HG03280 (cell line): Measurements from ENCODE around the gene ITGB8.
"Not testable (repeated sequence)": the region's sequence is repeated elsewhere in the genome, so short reads cannot be mapped to it uniquely, and the experiment has no call there.

Experiments used
- ATAC-seq: cut with Tn5 transposase; IDR thresholded peaks from one replicate; pipeline ENCODE4 v1.9.1; 2021; ENCODE audit warnings: mild to moderate bottlenecking, moderate library complexity; ENCODE audit not compliant: unreplicated experiment

Gene ITGB8

GRCh38 chr7:20330239-20330927 lies at the start of gene ITGB8:
Gene ITGB8 (plus strand): TSS chr7:20330900. CDS start chr7:20331807, 907 bp downstream.
- ATAC-seq: peak; percentile 66

- peak; percentile 37 for ATAC-seq
These were observed 47.7 kb upstream of the ITGB8 start for GRCh38 chr7:20282959-20283358.

DNA sequence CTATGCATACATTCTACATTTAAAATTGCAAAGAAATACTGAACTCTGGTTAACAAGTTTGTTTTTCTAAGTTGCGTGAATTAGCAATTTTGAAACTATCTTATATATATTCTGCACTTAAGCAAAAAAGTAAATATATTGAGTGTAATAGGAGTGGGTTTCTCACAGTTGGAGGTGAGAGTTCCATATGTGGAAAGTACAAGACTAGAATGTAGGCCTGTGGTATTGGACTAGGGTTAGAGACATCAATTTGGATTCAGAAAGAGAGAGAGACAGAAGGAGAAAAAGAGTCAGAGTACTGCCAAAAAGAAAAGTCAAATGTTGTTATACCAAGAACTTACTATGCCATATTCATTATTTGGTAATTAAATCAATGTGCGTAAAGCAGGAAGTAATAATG lies 47.3 kb upstream of the ITGB8 start:
- ATAC-seq: peak; percentile 35

GRCh38 chr7:20284003-20284770 lies 46.5 kb upstream of the ITGB8 start:
- peak; percentile 58 for ATAC-seq

DNA sequence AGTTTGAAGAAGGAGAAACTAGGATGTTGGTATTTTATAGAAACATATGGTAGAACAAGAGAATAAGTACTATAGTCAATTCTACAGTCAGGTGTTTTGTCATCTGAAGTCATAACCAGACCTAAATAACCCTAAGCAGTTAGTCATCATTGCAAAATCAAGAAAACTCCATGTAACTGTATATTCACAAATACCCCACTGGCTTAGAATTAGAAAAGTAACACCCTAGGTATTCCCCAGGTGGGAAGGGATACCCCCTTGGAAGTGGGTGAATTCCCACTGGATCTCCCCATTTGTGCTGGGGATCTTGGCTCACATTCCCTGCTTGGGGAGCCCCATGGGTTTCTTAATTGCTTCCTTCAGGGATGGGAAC lies 45.9 kb upstream of the ITGB8 start:
- ATAC-seq: no peak

DNA sequence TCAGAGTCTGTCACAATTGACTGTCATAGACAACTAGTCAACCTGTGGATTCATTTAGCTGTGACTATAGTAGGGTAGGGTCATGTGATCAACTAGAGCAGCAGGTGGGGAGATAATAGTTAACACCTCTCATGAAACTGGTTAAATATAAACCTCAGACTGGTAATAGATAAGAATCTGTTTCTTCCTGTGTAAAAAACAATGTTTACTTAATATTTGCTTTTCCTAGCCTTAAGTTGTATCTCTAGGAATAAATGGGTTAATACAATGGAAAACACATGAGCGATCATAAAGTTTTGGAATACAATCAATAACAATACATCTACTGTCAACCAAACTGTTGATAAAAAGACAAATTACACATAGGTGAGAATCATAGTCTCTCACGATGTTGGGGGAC lies 43.4 kb upstream of the ITGB8 start:
- ATAC-seq: no peak

GRCh38 chr7:20288036-20288435 lies 42.7 kb upstream of the ITGB8 start:
- ATAC-seq: no peak

GRCh38 chr7:20290505-20291111 lies 40.1 kb upstream of the ITGB8 start:
- ATAC-seq: no peak

DNA sequence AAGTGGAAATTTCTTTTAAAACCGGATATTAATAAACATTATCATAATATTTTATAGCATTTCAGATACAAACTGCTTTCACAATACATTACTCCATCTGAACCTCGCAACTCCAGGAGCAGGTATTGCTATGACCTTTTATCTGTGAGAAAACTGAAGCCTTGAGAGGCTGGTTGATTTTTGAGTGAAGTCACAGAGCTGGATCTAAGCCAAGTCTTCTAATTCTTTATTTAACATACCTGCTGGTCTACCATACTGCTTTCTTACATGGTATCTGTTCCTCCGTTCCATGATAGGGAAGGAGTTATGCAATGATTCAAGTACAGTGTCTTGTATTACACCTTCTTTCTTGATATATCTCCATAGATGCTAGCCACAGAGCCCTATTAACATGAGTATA lies 37.4 kb upstream of the ITGB8 start:
- ATAC-seq: no peak

DNA sequence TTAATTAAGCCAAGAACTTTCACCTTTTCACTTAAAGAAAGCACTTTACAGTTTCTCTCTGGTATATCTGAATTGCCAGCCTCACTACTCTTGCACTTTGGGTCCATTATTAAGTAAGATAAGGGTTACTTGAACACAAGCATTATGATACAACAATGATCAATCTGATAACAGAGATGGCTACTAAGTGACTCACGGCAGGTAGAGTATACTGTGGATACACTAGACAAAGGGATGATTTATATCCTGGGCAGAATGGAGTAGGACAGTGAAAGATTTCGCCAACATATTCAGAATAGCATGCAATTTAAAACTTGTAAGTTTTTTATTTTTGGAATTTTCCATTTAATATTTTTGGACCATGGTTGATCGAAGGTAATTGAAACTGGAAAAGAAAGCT lies 34.3 kb upstream of the ITGB8 start:
- no peak for ATAC-seq

- no peak for ATAC-seq
These were observed 33.8 kb upstream of the ITGB8 start for GRCh38 chr7:20296901-20297300.

DNA sequence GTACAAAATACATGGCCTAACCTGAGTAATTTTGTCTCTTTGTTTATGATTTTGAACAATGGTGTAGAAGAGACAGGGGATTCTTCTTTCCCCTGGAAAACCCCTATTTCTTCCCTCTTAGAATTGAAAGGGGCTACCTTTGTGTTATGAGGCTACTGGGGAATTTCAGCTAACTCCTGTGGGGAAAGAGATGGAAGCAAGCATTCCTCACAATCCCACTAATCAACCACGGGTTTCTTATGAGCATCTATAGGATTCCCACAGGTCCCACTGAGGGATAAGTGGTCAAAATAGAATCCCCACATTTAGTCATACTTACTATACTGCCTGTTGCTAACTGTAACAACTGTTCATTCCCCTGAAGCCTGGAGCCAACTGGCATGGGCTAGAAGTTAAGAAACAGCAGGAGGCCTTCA lies 32.2 kb upstream of the ITGB8 start:
- no peak for ATAC-seq

DNA sequence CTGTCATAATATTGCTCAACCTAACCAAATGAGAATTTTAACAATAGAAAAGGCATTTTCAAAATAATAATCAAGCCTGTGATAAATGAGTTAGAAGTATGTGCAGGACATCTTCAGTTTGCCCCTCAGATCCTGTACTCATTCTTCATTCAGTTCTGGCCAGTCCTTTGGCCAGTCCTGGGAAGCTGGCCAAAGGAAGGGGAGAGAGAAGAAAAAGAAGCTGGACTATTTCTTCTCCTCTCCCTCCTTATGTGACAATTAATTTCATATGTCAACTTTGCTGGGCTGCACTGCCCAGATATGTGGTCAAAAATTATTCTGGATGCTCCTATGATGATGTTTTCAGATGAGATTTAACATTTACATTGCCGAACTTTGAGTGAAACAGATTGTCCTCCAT lies 31.6 kb upstream of the ITGB8 start:
- ATAC-seq: no peak

DNA sequence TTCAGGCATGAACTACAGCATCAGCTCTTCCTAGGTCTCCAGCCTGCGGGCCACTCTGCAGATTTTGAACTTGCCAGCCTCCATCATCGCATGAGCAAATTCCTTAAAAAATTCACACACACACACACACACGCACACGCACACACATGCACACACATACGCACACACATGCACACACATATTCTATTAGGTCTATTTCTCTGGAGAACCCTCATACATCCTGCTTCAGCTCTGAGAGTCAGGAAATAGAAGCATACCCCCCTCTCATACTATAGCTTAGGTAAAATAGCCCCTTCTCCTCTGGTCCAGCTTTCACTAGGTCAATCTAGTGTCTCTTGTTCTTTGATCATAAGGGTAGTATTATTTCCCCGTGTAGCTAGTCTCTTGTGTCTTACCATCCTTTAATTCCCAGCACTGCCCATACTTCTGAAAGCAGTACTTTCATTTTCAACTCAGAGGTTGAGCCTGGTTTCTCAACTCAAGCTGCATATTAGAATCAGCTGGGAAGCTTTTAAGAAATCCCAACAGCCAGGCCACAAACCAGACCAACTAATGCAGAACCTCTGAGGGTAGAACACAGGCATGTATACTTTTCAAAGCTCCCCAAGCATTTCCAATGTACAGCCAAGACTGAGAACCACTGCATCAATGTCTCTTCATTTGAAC lies 30.9 kb upstream of the ITGB8 start:
- peak; percentile 56 for ATAC-seq

- ATAC-seq: no peak
These were observed 29.3 kb upstream of the ITGB8 start for GRCh38 chr7:20301311-20301939.

- ATAC-seq: not testable (repeated sequence)
These were observed 28.4 kb upstream of the ITGB8 start for GRCh38 chr7:20302300-20302699.

GRCh38 chr7:20302891-20303290 lies 27.8 kb upstream of the ITGB8 start:
- no peak for ATAC-seq

DNA sequence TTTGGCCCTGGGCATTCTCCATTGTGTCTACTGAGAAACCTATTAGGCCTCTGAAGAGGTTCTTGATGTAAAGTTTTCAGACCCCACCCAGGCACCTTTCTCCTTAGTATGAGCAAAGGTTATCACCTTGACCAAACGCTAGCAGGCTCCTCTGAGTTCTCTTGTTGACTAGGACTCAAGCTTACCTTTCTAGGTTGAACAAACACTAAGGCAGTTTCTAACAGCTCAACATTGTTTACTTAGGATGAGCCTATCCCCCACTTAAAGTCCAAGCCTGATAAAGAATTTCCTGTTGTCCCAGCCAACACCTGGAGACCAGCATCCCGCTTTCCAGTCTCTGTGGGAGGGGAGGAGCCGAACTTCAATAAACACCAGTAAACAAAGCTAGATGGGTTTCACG lies 26.3 kb upstream of the ITGB8 start:
- no peak for ATAC-seq

- no peak for ATAC-seq
These were observed 25.0 kb upstream of the ITGB8 start for GRCh38 chr7:20305726-20306125.

DNA sequence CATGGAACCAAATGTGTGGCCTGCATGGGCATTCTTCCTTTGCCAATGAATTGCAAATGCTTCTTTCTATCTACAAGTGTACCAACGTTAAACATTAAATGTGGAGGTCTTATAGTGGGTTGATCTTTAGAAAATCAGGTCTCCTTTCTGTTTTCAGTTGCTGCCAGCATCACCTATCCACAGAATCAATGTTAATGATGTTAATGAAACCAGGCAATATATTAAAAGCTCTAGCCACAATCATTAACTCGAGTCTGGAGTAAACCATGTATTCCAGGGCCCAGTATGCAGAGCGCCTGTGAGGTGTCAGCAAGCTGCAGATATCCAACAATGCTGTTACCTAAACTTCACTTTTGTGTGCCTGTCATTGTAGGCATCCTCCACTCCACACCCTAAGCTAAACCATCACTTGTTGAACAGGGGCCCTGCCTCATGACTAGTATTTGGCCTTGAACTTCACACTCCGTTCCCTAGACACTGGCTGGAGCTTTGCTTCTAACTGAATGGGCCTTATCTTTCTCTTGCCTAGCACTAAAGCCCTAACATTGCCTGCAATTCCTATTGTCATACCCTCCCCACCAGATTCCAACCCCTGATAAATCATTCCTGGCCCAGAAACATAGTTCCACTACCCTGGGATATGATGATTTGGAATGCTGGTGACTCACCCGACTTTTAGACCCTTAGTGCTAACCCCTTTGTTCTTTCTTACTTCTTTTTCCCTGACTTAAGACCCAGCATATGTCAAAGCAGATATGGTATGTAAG lies 24.3 kb upstream of the ITGB8 start:
- no peak for ATAC-seq
